ENCODE data around the gene STYXL1.
A peak's percentile ranks its signal among the peaks of the same experiment; 100 is the strongest.

The STYXL1 gene

DNA sequence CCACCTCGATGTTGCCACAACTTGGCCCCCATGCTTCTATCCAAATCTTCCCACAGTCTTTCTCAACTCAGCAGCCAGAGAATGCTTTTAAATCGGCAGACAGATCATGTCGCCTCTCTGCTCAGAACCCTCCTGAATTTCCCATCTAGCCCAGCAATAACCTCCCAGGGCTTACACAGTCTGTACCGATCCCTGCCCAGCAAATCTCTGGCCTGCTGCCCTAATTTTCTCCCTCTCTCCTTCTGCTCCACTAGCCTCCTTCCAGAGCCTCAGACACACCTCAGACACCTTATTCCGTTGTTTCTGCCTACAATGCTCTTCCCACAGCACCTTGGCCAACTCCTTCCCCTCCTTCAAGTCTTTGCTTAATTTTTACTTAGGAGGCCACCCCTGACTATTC lies 32.4 kb upstream of the STYXL1 start:
- TF ChIP-seq, protein P1, sequence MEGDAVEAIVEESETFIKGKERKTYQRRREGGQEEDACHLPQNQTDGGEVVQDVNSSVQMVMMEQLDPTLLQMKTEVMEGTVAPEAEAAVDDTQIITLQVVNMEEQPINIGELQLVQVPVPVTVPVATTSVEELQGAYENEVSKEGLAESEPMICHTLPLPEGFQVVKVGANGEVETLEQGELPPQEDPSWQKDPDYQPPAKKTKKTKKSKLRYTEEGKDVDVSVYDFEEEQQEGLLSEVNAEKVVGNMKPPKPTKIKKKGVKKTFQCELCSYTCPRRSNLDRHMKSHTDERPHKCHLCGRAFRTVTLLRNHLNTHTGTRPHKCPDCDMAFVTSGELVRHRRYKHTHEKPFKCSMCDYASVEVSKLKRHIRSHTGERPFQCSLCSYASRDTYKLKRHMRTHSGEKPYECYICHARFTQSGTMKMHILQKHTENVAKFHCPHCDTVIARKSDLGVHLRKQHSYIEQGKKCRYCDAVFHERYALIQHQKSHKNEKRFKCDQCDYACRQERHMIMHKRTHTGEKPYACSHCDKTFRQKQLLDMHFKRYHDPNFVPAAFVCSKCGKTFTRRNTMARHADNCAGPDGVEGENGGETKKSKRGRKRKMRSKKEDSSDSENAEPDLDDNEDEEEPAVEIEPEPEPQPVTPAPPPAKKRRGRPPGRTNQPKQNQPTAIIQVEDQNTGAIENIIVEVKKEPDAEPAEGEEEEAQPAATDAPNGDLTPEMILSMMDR (IDR thresholded peaks at IDR 0.05; ENCODE audit: borderline replicate concordance, control extremely low read depth, extremely low read depth, insufficient read depth, missing control alignments): no peak
- no peak for DNase-seq (ENCODE audit: low spot score)
- in situ Hi-C loops (cut with MboI; ENCODE audit: low sequenced_read_pairs, unreplicated experiment): no loop called here

DNA sequence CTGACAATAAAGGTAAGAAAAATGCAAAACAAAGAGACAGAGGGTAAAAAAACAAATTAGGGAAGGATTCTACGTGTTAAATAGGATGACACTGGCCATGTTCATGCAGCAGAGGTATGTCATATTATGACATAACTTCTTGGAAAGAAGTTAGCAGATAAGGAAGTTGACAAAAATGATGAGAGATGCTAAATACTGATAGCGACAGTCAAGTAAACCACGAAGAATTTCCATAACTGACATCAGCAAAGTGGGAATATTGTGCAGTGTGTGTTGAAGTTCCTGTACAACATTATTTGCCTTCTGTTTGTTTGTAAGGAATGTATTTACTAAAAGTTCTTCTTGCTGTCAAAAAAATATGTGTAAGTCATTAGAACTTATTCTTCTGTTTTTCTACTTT lies 29.6 kb upstream of the STYXL1 start:
- DNase-seq (ENCODE audit: low spot score): no peak
- TF ChIP-seq, protein P1 (IDR thresholded peaks at IDR 0.05; ENCODE audit: borderline replicate concordance, control extremely low read depth, extremely low read depth, insufficient read depth, missing control alignments): no peak
- in situ Hi-C loops (cut with MboI; ENCODE audit: low sequenced_read_pairs, unreplicated experiment): no loop called here

DNA sequence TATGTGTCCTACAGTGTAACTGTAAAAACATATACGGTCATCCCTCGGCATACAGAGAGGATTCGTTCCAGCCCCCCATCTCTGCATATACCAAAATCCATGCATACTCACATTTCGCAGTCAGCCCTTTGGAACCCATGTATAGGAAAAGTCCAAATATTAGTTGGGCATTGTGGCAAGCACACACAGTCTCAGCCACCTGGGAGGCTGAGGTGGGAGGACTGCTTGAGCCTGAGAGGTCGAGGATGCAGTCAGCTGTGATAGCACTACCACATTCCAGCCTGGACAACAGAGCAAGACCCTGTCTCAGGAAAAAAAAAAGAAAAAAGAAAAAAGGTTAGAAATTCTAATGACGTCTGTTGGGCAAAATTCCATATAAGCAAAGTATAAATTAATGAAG lies 29.2 kb upstream of the STYXL1 start:
- TF ChIP-seq, protein P1 (IDR thresholded peaks at IDR 0.05; ENCODE audit: borderline replicate concordance, control extremely low read depth, extremely low read depth, insufficient read depth, missing control alignments): no peak
- DNase-seq (ENCODE audit: low spot score): no peak
- in situ Hi-C loops (cut with MboI; ENCODE audit: low sequenced_read_pairs, unreplicated experiment): no loop called here

DNA sequence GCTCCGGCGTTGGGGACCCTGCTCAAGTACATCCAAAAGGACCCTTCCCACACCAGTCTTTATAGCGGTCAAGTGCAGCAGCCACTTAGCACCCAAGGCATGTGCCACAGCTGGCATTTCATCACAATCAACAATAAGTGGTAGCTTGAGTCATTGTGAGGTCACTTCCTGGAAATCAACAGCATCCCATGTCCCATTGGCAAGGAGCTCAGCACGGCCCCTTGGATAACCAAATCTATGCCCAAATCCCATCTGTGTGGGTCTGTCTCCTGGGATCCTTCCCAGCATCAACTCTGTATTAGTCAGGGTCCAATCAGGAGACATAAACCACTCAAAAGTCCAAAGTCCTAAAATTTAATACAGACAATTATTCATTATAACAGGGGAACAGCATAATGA lies 27.2 kb upstream of the STYXL1 start:
- no peak for DNase-seq (ENCODE audit: low spot score)
- TF ChIP-seq, protein P1 (IDR thresholded peaks at IDR 0.05; ENCODE audit: borderline replicate concordance, control extremely low read depth, extremely low read depth, insufficient read depth, missing control alignments): no peak
- in situ Hi-C loops (cut with MboI; ENCODE audit: low sequenced_read_pairs, unreplicated experiment): no loop called here

DNA sequence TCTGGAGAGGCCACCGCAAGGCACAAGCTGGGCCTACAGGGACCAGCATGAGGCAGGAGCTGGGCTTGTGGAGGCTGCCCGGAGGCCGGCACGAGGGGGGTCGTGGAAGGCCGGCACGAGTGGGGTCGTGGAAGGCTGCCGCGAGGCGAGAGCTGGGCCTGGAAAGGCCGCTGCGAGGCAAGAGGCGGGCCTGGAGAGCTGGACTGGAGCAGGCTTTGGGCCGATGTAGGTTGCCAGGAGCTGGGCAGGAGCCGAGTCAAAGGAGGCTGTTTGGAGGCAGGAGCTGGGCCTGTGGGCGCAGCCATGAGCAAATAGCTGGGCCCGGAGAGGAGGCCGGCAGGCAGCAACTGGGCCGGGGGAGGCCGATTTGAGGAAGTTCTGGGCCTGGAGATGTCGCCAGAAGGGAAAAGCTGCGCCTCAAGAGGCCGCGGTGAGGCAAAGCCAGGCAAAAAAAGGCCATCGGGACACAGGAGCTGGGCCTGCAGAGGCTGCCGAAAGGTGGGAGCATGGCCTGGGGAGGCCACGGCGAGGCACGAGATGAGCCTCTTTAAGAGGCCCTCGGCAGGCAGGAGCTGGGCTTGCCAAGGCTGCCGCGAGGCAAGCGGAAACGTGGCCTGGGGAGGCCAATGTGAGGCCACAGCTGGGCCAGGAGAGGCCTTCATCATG lies 26.6 kb upstream of the STYXL1 start:
- TF ChIP-seq, protein P1 (IDR thresholded peaks at IDR 0.05; ENCODE audit: borderline replicate concordance, control extremely low read depth, extremely low read depth, insufficient read depth, missing control alignments): no peak
- peak; percentile 3 for DNase-seq (ENCODE audit: low spot score)
- in situ Hi-C loops (cut with MboI; ENCODE audit: low sequenced_read_pairs, unreplicated experiment): no loop called here

DNA sequence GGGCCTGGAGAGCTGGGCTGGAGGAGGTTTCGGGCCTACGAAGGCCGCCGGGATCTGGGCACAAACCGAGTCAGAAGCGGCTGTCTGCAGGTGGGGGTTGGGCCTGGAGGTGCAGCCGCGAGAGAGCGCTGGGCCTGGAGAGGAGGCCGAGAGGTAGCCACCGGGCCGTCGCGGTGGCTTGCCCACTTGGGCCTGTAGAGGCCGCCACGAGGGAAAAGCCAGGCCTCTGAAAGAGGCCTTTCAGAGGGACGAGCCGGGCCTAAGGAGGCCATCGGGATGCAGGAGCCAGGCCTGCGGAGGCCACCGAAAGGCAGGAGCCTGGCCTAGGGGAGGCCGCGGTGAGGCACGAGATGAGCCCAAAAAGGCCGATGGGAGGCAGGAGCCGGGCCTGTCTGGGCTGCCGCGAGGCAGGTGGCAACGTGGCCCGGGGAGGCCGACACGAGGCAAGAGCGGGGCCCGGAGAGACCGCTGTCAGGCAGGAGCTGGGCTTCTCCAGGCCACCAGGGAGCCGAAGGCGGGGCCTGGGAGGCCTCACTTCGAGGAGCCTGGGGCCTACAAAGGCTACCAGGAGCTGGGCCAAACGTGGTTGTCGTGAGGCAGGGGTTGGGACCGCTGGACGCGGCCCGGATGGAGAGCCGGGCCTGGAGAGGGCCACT lies 25.7 kb upstream of the STYXL1 start:
- in situ Hi-C loops (cut with MboI; ENCODE audit: low sequenced_read_pairs, unreplicated experiment): no loop called here
- TF ChIP-seq, protein P1 (IDR thresholded peaks at IDR 0.05; ENCODE audit: borderline replicate concordance, control extremely low read depth, extremely low read depth, insufficient read depth, missing control alignments): no peak
- peak; percentile 7 for DNase-seq (ENCODE audit: low spot score)
